Mucosa of rectum (tissue), 2 donors: Measurements from ENCODE around the gene RAB20.

ENCODE experiments used
- H3K27ac ChIP-seq, 2 donors: one replicate each; pipeline ENCODE4 v1.7.0; 2013; ENCODE audit warnings: inconsistent platforms in 2 of 2, low read depth in 2 of 2, low read length in 2 of 2
- H3K27me3 ChIP-seq, 2 donors: one replicate each; pipeline ENCODE4 v1.7.0; 2013; ENCODE audit warnings: low read length in 2 of 2; ENCODE audit not compliant: control insufficient read depth in 2 of 2, insufficient read depth in 2 of 2
- H3K36me3 ChIP-seq, 2 donors: one replicate each; pipeline ENCODE4 v1.7.0; 2013; ENCODE audit warnings: low read length in 2 of 2; ENCODE audit not compliant: control insufficient read depth in 2 of 2, insufficient read depth in 2 of 2
- H3K4me1 ChIP-seq, 2 donors: one replicate each; pipeline ENCODE4 v1.7.0; 2013; ENCODE audit warnings: low read length in 2 of 2, mild to moderate bottlenecking in 1 of 2; ENCODE audit not compliant: control insufficient read depth in 2 of 2, insufficient read depth in 2 of 2
- H3K4me3 ChIP-seq, 2 donors: one replicate each; pipeline ENCODE4 v1.7.0; 2013; ENCODE audit warnings: low read length in 2 of 2
- H3K9ac ChIP-seq, 2 donors: one replicate each; pipeline ENCODE4 v1.7.0; 2013; ENCODE audit warnings: low read length in 2 of 2, low read depth in 1 of 2, mild to moderate bottlenecking in 1 of 2
- H3K9me3 ChIP-seq, 2 donors: one replicate each; pipeline ENCODE4 v1.7.0; 2013; ENCODE audit warnings: low read length in 2 of 2; ENCODE audit not compliant: control insufficient read depth in 2 of 2
- donor health status: healthy.
- donor health status: Normal muscosa, but diverticular disease.

RAB20 gene

GRCh38 chr13:110483386-110483968 is 78.0 kb downstream of the RAB20 start:
- Histone ChIP-seq H3K27me3 (no peaks in the 10 kb centered on the region), H3K4me3 (no peak overlapping the region), H3K9ac (no peak overlapping the region), H3K9me3 (no peaks in the 10 kb centered on the region), H3K4me1 (no peaks in the 10 kb centered on the region), H3K36me3 (peaks cover 0 to 3% of the 10 kb centered on the region in 2 donors), H3K27ac (no peak overlapping the region)

DNA sequence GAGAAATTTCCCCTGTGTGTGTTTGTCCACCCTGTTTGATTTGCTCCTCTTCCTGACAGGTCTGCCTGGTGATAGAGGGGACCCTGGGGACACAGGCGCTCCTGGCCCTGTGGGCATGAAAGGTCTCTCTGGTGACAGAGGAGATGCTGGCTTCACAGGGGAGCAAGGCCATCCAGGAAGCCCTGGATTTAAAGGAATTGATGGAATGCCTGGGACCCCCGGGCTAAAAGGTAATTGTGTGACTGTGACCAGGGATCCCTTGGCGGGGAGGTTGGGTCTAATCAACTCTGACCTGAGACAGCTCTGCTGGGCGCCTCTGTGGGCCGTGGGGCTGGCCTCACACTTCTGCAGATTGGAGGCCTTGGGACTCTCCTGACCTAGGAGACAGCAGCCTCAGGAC is 81.4 kb downstream of the RAB20 start:
- Histone ChIP-seq H3K36me3 (no peaks in the 10 kb centered on the region), H3K27ac (peak overlapping the region in 1 of 2 donors; percentile 17), H3K27me3 (no peaks in the 10 kb centered on the region), H3K4me1 (no peaks in the 10 kb centered on the region), H3K4me3 (no peak overlapping the region), H3K9ac (no peak overlapping the region), H3K9me3 (no peaks in the 10 kb centered on the region)

DNA sequence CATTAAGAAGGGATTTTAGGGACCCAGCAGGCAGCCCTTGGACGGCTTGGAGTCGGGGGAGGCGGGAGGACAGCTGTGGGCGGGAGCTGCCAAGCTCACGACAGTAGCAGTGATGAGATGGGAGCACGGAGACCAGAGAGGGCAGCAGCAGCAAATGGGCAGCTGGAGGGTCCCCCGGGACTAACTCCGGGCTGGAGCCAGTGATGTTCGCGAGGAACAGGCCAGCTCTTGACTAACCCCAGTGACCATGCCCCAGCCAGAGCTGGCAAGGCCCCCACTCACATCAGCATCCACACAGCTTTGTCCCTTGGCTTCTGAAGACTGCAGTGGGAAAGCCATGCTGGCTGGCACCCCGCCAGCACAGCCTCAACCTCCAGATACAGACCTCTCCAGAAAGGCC is 81.9 kb downstream of the RAB20 start:
- no peak overlapping the region for H3K9ac ChIP-seq
- H3K36me3 ChIP-seq: peaks cover 0 to 2% of the 10 kb centered on the region in 2 donors
- H3K27me3 ChIP-seq: no peaks in the 10 kb centered on the region
- no peaks in the 10 kb centered on the region for H3K9me3 ChIP-seq
- H3K27ac ChIP-seq: no peak overlapping the region
- no peaks in the 10 kb centered on the region for H3K4me1 ChIP-seq
- no peak overlapping the region for H3K4me3 ChIP-seq

GRCh38 chr13:110479215-110479545 is 82.3 kb downstream of the RAB20 start:
- Histone ChIP-seq H3K27me3 (no peaks in the 10 kb centered on the region), H3K9me3 (no peaks in the 10 kb centered on the region), H3K27ac (no peak overlapping the region), H3K4me1 (no peaks in the 10 kb centered on the region), H3K9ac (no peak overlapping the region), H3K36me3 (peaks cover 3% of the 10 kb centered on the region in 2 donors), H3K4me3 (no peak overlapping the region)

DNA sequence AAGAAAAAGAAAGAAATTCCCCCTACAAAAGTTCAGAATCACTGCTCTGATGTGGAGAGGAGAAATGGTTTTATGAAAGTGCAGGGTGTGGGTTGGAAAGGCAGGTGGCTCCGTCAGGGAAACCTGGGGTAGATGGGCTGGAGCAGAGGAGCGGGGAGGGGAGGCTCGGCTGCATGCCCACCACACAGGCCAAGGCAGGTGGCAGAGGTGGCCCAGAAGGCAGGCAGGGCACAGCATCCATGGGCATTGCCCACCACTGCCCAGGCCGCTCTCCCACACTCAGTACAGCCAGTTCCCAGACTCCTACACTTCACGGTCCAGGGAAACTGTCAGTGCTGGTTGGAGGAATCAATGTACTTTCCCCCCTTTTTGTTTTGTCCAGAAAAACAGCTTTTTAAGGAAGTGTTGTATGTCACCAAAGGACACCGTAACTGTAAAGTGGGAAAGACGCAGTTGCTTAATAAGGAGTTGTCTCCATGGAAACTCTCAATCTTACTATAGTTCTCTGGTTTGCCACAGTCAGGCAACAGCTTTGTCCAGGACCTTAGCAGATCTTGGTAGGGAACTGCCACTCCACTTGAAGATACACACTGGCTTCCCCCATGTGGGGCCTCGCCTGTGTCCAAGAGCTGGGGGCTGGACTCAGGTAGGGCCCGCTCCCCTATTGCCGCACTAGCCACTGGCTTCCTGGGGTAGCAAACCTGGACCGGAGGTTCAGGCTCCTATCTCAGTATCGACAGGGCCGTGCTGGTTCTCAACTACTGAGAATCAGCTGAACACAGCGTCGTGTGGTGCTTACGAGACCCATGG is 82.9 kb downstream of the RAB20 start:
- Histone ChIP-seq H3K36me3 (peaks cover 3% of the 10 kb centered on the region in 2 donors), H3K4me3 (no peak overlapping the region), H3K4me1 (no peaks in the 10 kb centered on the region), H3K27ac (no peak overlapping the region), H3K9me3 (no peaks in the 10 kb centered on the region), H3K9ac (no peak overlapping the region), H3K27me3 (no peaks in the 10 kb centered on the region)

GRCh38 chr13:110477706-110478245 is 83.7 kb downstream of the RAB20 start:
- no peaks in the 10 kb centered on the region for H3K27me3 ChIP-seq
- no peak overlapping the region for H3K9ac ChIP-seq
- no peak overlapping the region for H3K27ac ChIP-seq
- H3K9me3 ChIP-seq: no peaks in the 10 kb centered on the region
- no peaks in the 10 kb centered on the region for H3K4me1 ChIP-seq
- peaks cover 3% of the 10 kb centered on the region in 2 donors for H3K36me3 ChIP-seq
- no peak overlapping the region for H3K4me3 ChIP-seq

DNA sequence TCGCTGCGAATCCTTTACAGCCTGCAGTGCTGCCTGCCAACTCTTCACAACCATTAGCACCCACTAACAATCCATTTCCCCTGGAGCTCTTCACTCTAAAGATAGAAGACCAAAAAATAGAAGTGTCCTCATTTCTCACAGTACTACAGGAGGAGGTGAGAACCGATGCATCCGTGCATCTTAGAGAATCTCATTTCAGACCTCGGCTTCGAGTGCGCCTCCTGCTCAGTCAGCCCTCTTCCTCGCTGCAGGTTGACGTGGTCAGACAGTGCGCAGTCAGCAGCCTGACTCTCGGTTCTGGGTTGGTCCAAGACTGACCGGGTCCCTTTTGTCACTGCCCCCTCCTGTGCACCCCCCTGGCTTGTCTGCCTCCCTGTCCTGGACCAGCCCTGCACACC is 85.3 kb downstream of the RAB20 start:
- H3K27ac ChIP-seq: no peak overlapping the region
- H3K4me3 ChIP-seq: no peak overlapping the region
- H3K9ac ChIP-seq: no peak overlapping the region
- no peaks in the 10 kb centered on the region for H3K9me3 ChIP-seq
- H3K4me1 ChIP-seq: peaks cover 0 to 3% of the 10 kb centered on the region in 2 donors
- H3K36me3 ChIP-seq: peaks cover 3% of the 10 kb centered on the region in 2 donors
- H3K27me3 ChIP-seq: no peaks in the 10 kb centered on the region

GRCh38 chr13:110475550-110476219 is 85.8 kb downstream of the RAB20 start:
- Histone ChIP-seq H3K9me3 (no peaks in the 10 kb centered on the region), H3K27me3 (no peaks in the 10 kb centered on the region), H3K4me1 (peaks cover 0 to 3% of the 10 kb centered on the region in 2 donors), H3K9ac (no peak overlapping the region), H3K27ac (no peak overlapping the region), H3K4me3 (no peak overlapping the region), H3K36me3 (peaks cover 3% of the 10 kb centered on the region in 2 donors)

GRCh38 chr13:110475117-110475516 is 86.4 kb downstream of the RAB20 start:
- Histone ChIP-seq H3K4me1 (peaks cover 0 to 3% of the 10 kb centered on the region in 2 donors), H3K4me3 (no peak overlapping the region), H3K27ac (no peak overlapping the region), H3K27me3 (no peaks in the 10 kb centered on the region), H3K9me3 (no peaks in the 10 kb centered on the region), H3K36me3 (peaks cover 3% of the 10 kb centered on the region in 2 donors), H3K9ac (no peak overlapping the region)

DNA sequence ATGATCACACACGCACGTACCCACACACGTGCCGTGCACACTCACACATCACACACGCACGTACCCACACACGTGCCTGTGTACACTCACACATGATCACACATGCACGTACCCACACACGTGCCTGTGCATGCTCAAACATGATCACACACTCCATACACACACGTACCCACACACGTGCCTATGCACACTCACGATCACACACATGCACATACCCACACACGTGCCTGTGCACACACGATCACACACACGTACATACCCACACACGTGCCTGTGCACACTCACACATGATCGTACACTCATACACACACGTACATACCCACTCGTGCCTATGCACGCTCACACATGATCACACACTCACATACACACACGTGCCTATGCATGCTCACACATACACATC is 86.8 kb downstream of the RAB20 start:
- no peaks in the 10 kb centered on the region for H3K9me3 ChIP-seq
- no peak overlapping the region for H3K4me3 ChIP-seq
- peaks cover 0 to 3% of the 10 kb centered on the region in 2 donors for H3K4me1 ChIP-seq
- peaks cover 3% of the 10 kb centered on the region in 2 donors for H3K36me3 ChIP-seq
- H3K27ac ChIP-seq: no peak overlapping the region
- no peak overlapping the region for H3K9ac ChIP-seq
- H3K27me3 ChIP-seq: no peaks in the 10 kb centered on the region
